A549 treated with CORT108297 at 1 μM for 4 hours (cell line): Measurements from ENCODE around the gene PCLO. TPM values are rescaled to one million over a fixed set of nuclear protein-coding genes. Genes with fewer than 3 reads are reported as not detected.

Source experiments
- total RNA-seq: library from RNA; stranded (reverse); fragments of 200-300 nt; extraction: Qiagen RNA extraction; gene quantifications from 5 replicates; pipeline ENCODE4 v1.2.3, GENCODE V29; 2022

Gene PCLO
- total RNA-seq: 0.79 to 1.4 TPM (median 0.96 TPM) in 5 replicates

GRCh38 chr7:83162402-83163256 is at the start of gene PCLO:
TSS of gene PCLO (minus strand) at chr7:83162884. CDS start at chr7:83162592, 292 bp downstream.

